SIG-M5 treated with dmso at 0.1 percent for 504 hours (cell line): ENCODE data around the gene ATP6V0A4.
"Not testable (repeated sequence)": the region's sequence is repeated elsewhere in the genome, so short reads cannot be mapped to it uniquely, and the experiment has no call there.

Experiments
- DNase-seq: peaks from one replicate; lab custom pipeline; 2025; ENCODE audit not compliant: unreplicated experiment; lab: John Stamatoyannopoulos, UW

ATP6V0A4 gene

DNA sequence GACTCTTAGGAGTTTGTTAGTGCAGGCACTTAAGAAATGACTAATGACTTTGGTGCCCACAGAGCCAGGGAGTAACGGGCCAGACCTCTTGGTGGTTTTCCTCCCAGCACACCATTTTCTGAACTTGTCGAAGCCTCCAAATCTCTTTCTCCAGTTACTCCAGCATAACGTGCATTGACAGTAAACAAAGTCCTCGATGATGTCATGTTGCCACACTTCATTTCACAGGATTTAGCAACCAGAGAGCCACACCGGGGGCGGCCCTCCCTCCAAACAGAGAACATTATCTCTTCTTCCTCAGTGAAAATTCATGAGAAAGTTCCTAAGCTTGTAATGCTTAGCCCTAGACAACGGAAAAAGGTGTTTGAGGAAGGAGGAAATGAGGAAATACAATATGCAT is 92.8 kb downstream of the ATP6V0A4 start:
- DNase-seq = no peak

DNA sequence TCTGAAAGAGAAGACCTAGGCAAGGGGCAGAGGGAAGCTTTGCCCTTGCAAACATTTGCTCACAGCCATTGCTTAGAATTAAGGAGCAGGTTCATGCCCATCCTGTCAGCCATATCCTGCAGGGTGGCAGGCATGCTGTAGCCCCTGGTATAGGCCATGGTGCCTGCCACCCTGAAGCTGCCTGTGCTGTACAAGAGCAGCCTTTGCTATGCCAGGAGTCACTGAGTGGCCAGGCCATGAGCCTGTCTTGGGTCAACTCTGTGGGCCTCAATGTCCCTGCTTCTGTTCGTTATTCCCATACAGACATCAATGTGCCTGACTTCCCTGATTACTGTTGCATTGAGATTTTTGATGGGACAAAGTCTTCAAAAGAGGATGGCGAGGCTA is 96.5 kb downstream of the ATP6V0A4 start:
- no peak for DNase-seq

DNA sequence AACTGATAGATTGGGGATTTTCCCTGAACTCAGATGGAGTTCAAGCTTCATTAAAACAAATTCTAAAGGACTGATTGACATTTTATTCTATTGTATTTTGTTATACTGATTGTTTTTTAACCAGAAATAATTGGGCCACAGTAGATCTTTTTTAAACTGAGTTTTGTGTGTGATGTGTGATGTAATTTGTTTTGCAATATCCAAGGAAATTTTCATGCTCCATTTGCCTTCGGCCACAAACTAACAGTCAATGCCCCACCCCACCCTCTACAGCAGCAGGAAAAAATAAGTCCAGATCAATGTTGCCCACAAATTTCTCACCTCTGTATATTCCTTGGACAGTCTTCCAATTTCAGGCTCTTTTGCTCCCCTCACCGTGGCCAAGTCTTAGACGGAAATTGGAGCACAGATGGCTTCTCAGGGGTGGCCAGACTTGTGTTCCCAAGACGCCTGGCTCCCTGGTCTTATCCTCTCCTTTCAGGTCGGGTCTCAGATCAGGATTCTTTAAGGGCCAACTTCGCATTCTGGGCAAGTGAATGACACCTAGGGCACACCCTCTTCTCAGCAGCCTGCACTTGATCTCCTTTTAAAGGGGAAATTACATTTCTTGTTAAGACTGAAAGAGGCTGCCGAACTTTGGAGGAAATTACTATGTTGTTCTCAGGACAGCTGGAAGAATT is 97.0 kb downstream of the ATP6V0A4 start, which contains the start of gene SVOPL:
Gene SVOPL, minus strand, starts transcription at position 506 of the 680 bp plus-strand sequence. CDS start 22,317 bp downstream, outside the sequence.
- DNase-seq = no peak

DNA sequence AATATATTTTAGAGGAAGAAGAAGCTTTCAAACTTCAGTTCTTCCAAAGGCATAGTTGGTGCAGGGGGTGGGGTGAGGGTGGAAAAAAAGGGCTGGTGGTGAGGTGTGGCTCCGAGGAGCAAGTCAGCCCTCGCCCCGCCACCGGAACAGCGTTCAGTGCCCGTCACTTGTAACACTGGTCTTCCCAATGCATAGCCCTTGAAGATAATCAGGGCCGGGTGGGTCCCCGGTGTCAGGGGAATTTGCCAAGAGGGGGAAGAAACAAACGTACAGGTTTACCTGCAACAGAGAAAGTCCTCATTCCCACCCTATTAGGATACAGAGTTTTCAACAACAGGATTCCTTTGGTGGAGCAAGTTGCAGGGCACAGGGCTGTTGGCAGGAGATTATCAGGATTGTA is 98.3 kb downstream of the ATP6V0A4 start:
- DNase-seq = no peak

DNA sequence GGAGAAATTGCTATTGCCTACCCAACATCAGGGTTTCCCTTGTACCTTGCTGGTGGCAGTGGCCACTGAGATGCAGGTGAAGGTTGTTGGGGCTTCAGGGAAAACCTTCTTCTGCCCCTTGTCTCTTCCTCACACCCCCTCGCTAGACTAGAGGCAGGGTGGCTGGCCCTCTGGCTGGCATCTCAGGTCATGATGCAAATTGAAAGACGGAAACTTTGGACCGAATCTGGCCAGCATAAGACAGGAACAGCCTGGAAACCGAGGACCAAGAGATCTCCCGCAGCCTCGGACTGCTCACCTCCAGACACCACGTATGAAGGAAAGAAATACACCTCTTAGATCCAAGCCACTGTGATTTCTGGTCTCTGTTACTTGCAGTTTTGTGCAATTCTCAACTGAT is 99.7 kb downstream of the ATP6V0A4 start:
- no peak for DNase-seq

DNA sequence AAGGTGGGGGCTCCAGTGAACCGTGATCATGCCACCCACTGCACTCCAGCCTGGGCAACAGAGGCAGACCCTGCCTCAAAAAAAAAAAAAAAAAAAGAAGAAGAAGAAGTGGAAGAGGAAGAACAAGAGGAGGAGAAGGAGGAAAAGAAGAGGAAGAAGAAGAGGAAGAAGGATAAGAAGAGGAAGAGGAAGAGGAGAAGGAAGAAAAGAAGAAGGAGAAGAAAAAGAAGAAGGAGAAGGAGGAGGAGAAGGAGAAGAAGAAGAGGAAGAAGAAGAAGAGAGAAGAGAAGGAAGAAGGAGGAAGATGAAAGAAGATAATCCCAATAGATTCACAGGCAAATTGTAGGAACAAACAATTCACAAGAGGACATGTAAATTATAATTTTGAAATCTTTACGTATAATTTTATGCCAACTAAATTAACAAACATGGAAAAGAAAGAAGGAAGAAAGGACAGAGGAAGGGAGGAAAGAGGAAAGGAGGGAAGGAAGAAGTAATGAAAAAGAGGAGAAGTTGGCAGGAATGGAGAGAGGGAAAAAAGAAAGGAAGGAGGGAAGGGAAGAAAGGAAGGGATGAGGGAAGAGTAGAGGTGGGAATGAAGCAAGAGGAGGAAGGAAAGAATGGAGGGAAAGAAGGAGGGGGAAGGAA is 100.3 kb downstream of the ATP6V0A4 start:
- no peak for DNase-seq

DNA sequence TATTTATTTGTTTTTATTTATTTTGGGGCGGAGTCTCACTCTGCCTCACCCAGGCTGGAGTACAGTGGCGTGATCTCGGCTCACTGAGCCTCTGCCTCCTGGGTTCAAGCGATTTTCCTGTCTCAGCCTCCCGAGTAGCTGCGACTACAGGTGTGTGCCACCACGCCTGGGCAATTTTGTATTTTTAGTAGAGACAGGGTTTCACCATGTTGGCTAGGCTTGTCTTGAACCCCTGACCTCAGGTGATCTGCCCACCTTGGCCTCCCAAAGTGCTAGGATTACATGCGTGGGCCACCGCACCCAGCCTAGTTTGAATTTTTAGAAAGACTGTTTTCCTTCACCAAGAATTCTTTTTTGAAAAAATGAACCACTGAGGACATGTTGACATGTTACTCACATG is 102.2 kb downstream of the ATP6V0A4 start:
- not testable (repeated sequence) for DNase-seq

DNA sequence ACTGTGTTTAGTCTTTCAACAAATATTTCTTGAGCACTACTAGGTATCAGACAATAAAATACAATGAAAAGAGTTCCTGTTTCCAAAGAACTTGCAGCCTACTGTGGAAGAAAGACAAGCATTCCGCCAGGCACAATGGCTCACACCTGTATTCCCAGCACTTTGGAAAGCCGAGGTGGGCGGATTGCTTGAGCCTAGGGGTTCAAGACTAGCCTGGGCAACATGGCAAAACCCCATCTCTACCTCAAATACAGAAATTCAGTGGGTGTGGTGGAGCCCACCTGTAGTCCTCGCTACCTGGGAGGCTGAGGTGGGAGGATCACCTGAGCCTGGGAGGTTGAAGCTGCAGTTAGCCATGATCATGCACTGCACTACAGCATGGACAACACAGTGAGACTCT is 102.9 kb downstream of the ATP6V0A4 start:
- no peak for DNase-seq

DNA sequence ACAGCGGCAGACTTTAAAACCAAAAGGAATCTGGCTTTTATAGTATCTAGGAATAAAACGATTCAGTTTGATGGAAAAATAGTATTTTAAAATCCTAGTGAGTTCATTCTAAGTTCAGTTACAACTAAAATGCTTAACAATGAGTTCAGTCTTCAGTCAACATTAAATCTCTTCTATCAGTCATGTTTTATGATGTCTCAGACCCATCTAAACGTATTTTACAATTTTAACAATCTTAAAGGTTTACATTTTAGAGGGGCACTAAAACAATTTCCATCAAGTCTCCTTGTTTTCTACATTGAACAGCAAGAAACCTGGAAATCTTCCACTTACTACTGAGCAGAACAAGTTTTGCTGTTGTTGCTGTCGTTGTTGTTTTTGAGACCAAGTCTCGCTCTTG is 106.8 kb downstream of the ATP6V0A4 start:
- no peak for DNase-seq

DNA sequence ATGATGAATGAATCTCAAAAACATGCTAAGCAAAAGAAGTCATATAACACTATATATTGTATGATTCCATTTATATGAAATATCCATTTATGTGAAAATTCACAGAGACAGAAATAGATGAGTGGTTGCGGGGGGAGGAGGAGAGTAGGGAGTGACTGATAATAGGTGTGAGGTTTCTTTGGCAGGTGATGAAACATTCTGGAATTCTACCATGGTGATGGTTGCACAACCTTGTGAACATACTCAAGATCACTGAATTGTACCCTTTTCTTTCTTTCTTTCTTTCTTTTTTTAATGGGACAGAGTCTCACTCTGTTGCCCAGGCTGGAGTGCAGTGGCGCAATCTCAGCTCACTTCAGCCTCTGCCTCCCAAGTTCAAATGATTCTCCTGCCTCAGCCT is 107.5 kb downstream of the ATP6V0A4 start:
- no peak for DNase-seq

DNA sequence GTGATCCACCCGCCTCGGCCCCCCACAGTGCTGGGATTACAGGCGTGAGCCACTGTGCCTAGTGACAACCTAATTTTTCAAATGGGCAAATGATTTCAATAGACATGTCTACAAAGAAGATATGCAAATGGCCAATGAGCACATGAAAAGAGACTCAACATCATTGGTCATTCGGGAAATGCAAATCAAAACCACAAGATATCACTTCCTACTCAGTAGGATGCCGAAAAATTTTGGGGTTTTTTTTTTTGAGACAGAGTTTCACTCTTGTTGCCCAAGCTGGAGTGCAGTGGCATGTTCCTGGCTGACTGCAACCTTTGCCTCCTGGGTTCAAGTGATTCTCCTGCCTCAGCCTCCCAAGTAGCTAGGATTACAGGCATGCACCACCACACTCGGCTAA is 110.0 kb downstream of the ATP6V0A4 start:
- not testable (repeated sequence) for DNase-seq

DNA sequence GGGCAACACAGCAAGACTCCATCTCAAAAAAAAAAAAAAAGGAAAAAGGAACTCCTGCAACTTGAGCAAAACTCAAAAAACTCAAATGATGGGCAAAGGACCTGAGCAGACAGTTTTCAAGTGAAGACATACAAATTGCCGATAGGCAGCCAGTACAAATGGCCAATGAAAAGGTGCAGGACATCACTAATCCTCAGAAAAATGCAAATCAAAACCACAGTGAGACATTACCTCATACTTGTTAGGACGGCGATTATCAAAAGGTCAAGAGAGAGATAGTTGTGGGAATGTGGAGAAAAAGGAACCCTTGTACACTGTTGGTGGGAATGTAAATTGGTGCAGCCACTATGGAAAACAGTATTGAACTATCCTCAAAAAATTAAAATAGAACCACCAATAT is 113.7 kb downstream of the ATP6V0A4 start:
- DNase-seq = no peak

DNA sequence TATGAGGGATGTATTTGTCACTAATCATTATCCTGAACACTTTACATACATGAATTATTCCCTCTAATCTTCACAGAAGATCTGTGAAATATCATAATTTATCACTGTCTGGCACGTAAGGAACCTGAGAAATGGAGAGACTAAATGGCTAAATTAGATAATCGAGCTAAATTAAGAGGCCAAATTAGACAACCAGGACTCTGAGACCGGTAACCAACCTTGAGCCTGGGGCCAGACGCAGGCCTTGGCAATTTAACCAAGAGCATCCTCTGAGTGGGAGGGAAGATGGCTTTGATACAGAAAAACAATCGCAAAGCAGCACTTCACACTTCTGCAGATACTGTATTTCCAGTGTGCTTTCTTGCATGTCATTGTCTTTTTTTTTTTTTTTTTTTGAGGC is 118.2 kb downstream of the ATP6V0A4 start:
- no peak for DNase-seq

DNA sequence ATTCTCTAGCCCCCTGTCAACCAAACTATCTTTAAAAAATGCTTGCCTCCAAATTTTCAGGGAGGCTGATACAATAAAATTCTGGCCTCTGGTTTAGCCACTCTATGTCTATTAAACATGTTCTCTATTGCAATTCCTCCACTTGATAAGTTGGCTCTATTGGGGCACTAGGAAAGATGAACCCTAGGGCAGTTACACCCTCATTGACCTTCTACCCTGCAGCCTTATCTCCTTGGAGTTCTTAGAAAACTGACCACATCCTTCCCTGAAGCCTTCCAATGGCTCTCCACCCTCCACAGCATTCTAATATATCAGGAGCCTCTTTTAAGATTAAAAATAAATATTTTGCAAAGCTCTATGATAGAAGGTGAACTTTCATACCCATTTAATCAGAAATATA is 127.4 kb downstream of the ATP6V0A4 start:
- DNase-seq = no peak

DNA sequence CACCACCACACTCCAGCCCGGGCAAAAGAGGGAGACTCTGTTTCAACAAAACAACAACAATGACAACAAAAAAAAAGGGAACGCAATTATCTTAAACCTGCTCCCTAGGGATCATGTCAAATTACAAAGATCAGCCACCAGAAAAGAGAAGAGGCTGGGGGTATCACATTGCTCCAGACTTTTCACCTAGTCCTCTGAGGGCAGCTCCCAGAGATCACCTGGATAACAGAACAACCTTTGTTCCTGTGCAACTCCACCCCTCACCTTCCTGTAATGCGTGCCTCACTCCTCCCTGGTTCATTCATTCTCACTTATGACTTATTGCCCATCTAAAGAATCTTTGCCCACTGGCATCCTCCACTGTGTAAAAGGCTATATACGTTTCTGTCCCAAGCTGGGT is 128.6 kb downstream of the ATP6V0A4 start:
- no peak for DNase-seq

DNA sequence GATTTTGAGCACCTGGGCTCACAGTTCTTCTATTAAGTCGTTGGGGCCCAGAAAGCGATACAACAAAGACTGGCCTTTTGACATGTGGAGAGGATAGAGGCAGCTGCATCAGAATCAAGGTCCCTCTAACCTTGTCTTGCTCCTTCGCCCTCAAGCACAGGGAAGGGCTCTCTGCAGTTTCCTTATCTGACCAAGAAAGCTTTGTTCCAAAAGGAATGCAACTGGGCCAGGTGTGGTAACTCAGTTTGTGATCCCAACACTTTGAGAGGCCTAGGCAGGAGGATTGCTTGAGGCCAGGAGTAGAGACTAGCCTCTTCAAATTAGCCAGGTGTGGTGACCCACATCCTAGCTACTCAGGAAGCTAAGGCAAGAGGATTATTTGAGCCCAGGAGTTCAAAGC is 129.1 kb downstream of the ATP6V0A4 start:
- DNase-seq = no peak

DNA sequence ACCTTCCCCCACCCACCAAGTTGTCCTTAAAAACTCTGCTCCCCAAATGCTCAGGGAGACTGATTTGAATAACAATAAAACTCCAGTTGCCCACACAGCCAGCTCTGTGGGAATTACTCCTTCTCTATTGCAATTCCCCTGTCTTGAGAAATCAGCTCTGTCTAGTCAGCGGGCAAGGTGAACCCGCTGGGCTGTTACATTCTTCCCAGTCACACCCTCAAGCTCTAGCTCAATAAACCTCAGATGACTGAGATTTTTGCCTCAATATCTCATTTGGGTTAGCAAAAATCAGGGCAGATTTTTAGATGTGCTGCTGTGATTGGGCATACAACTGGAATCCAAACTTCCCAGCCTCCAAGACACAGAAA is 129.8 kb downstream of the ATP6V0A4 start:
- no peak for DNase-seq

DNA sequence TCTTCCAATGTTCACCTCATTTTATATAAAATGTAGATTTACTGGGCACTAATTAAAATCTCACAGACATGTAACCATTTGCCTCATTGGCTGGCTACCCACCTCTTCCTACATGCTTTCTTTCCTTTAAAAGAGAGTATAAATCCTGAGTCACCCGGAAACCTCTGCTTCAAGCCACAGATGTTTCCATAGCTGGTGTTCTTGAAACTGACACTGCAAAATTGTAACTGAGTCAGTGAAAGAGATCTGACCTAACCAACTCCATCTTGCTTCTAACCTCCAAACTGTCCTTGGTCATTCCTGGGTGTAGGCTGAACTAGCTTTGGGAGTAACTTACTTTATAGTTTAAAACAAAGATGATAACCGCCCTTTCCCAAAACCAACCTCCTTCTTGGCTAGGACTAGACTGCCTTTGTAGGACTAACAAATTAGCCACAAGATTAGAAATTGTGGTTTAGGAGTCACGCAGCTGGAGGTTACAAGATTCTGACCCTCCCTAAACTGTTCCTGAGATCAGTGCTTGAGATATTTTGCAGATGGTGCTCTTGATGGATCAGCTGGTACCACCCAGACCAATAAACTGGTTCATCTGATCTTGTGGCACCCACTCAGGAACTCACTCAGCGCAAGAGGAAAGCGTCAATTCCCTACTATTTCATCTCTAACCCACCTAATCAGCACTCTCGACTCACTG is 130.3 kb downstream of the ATP6V0A4 start:
- no peak for DNase-seq

DNA sequence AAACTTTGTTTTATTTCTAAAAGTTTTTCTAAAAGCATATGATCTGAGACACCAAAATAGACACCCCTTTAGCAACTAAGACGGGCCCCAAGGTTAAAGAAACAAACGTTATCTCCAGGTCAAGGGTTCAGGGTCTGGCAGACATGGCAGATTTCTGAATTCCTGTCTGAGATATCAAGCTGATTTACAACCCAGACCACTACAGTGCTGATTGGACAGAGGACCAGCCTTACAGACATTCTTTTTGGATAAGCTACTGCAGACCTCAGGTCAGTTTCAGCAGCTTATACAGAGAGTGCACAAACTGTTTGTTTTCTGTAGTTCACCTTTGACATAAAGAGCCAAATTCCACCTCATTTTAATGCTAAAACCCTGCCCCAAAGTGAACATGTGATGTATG is 131.6 kb downstream of the ATP6V0A4 start:
- DNase-seq = no peak

DNA sequence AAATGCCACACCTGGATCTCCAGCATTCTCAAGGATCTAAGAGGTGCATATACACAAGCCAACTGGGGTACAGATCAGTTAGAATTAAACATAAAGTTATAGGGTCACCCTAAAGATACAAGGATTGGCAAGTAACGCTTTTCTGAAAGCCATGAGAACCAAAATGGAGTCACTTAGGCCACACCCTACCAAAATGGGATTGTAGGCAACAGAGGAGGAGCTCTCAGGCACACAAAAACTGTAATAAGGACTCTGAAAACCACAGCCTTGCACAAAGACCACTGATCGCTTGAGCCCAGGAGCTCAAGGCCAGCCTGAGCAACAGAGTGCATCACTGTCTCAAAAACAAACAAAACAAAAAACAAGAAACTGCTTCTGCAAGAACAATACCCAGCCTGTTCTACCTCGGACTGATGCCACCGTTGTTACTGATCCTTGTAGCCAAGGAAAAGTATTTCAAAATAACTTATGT is 132.3 kb downstream of the ATP6V0A4 start:
- DNase-seq = no peak

DNA sequence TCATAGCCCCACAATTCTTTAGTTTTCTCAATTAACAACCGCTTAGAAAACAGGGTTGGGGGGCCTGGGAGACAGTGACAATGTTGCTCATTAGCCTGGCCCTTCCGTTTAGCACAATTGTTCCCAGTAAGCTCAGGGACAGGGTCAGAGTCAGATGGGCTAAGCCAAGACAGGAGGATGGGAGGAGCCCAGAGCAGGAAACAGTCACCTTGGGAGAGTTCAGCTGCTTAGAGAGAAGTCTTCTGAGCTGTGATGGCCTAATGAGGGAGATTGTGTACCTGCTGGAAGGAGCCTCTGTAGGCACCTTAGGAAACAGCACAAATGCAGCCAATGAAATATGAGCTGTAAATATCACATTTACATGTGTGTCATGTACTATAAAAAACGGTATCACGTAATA is 132.7 kb downstream of the ATP6V0A4 start:
- no peak for DNase-seq
